Heart left ventricle (tissue), 16 donors: Measurements from ENCODE around the gene LGALS7. TPM values are rescaled to one million over a fixed set of nuclear protein-coding genes. Genes with fewer than 3 reads are reported as not detected.
"Not testable (repeated sequence)": the region's sequence is repeated elsewhere in the genome, so short reads cannot be mapped to it uniquely, and the experiment has no call there.

Source experiments
- ATAC-seq, 4 donors: fragments of 200-7000 bp; cut with Tn5 transposase; one replicate each; pipeline ENCODE4 v1.9.1; 2020 to 2022; ENCODE audit warnings: moderate library complexity in 4 of 4, mild to moderate bottlenecking in 3 of 4, moderate number of reproducible peaks in 1 of 4
- DNase-seq, 5 donors: peaks; one replicate each; pipeline ENCODE4 v3.0.0-alpha.2; 2020
- H3K27ac ChIP-seq, 12 donors: fragments of 200-600 bp; sonication (generic) in 4 of 12; one replicate each; pipeline versions ENCODE4 v1.5.0 to v1.8.0; 2016 to 2022; ENCODE audit warnings: mild to moderate bottlenecking in 2 of 12
- H3K27me3 ChIP-seq, 9 donors: fragments of 200-600 bp; sonication (generic) in 2 of 9; one replicate each; pipeline versions ENCODE4 v1.5.1 to v1.8.0; 2016 to 2022; ENCODE audit warnings: mild to moderate bottlenecking in 3 of 9
- H3K36me3 ChIP-seq, 9 donors: fragments of 200-600 bp; sonication (generic) in 2 of 9; one replicate each; pipeline versions ENCODE4 v1.5.0 to v1.8.0; 2018 to 2022; ENCODE audit warnings: mild to moderate bottlenecking in 2 of 9
- H3K4me1 ChIP-seq, 12 donors: fragments of 200-600 bp; sonication (generic) in 4 of 12; one replicate each; pipeline versions ENCODE4 v1.5.0 to v1.8.0; 2016 to 2022; ENCODE audit warnings: mild to moderate bottlenecking in 3 of 12
- H3K4me3 ChIP-seq, 12 donors: fragments of 200-600 bp; sonication (generic) in 4 of 12; one replicate each; pipeline versions ENCODE4 v1.5.0 to v1.8.0; 2017 to 2022; ENCODE audit warnings: mild to moderate bottlenecking in 9 of 12, moderate library complexity in 4 of 12
- H3K9me3 ChIP-seq, 12 donors: fragments of 200-600 bp; sonication (generic) in 4 of 12; one replicate each; pipeline versions ENCODE4 v1.5.0 to v1.8.0; 2016 to 2022; ENCODE audit warnings: mild to moderate bottlenecking in 1 of 12
- CTCF ChIP-seq, 12 donors: fragments of 200-600 bp; sonication (generic) in 4 of 12; IDR thresholded peaks; one replicate each; pipeline versions ENCODE4 v1.5.0 to v1.8.0; 2018 to 2022; ENCODE audit warnings: antibody characterized with exemption in 12 of 12, mild to moderate bottlenecking in 5 of 12
- POLR2A ChIP-seq, 2 donors: fragments of 450-650 bp; IDR thresholded peaks; one replicate each; pipeline ENCODE4 v1.6.1; 2017; ENCODE audit warnings: antibody characterized with exemption in 2 of 2, mild to moderate bottlenecking in 2 of 2, moderate library complexity in 2 of 2
- WGBS, 4 donors: extraction: QIAGEN DNeasy Blood & Tissue Kit in 2 of 4; methylation state at CpG; one replicate each; pipeline versions ENCODE4 v1.1.5 to v1.1.7; 2013 to 2018; 5-methylcytosine and 5-hydroxymethylcytosine counted together
- intact Hi-C, 10 donors: fragments of 100-400 bp; cut with DNase I; formaldehyde crosslinking; loops; one replicate each; pipeline versions ENCODE4 v1.11.1 to v1.14.2; 2022
- polyA plus RNA-seq, 2 donors: library from polyadenylated mRNA; stranded (reverse); fragments of 200-250 nt; gene quantifications; one replicate each; pipeline ENCODE4 v1.2.3, GENCODE V29; 2013
- total RNA-seq, 9 donors: library from RNA; depleted of rRNA in 2 of 9; stranded (reverse); fragments of >200 nt in 2 of 9; fragmentation: NEBNext Ultra II Directional in 3 of 9; extraction: Animal tissue kit (Norgen Biotek cat#: 25700) in 3 of 9; gene quantifications; one replicate each; pipeline versions ENCODE4 v1.1.0 to v1.2.4, GENCODE V29; 2016 to 2023
- donor health status: ischemic (EF 13 %, LVEDD 7.1; RV severe dilation, severe dysfunction).
- donor health status: healthy with polysubstance abuse.
- donor health status: DM: no; HTN: yes; CAD: no.
- donor health status: DM: no; HTN: no; CAD: no.
- donor health status: ischemic (EF 25% LVEDD 6.9; RV normal size, moderate dysfunction).
- donor health status: ischemic (EF 25% LVEDD 5.7; RV mildly dilated, moderate dysfunction).
- donor health status: healthy.
- donor health status: DM: yes; HTN: yes; CAD: no.
- donor health status: ischemic (EF 35%, LVEDD 5.7; RV mildly dilated, moderate dysfunction).
- donor health status: nonischemic (EF 11% LVEDD 7.7; RV severe dilation, severe dysfunction).
- donor health status: DM: yes; HTN: yes; CAD: no.
- donor health status: PGD.
- donor health status: ischemic (EF 29% LVEDD 5.4; RV normal size, mild dysfunction).
- donor health status: nonischemic (EF 23%, LVEDD 6.1; RV moderate dilation, normal function).

Gene LGALS7
- total and polyA plus RNA-seq, 11 donors: 0.33 TPM; not detected in 10

DNA sequence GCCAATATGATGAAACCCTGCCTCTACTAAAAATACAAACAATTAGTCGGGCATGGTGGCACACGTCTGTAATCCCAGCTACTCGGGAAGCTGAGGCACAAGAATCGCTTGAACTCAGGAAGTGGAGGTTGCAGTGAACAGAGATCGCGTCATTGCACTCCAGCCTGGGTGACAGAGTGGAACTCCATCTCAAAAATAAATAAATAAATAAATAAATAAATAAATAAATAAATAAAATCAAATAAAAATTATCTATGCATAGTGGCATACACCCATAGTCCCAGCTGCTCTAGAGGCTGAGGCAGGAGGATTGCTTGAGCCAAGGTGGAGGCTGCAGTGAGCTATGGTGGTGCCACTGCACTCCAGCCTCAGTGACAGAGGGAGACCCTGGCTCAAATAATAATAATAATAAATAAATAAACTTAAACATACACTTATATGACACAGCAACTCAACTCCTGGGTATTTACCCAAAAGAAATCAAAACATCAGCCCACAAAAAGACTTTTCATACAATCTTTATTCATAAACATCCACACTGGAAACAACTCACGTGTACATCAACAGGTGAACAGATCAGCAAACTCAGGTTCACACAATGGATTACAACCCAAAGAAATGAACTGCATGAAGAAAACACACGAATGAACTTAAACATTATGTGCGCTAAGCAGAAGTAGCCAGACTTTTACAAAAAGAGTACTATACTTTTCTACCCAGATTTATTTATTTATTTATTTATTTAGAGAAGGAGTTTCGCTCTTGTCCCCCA is 6.9 kb downstream of the LGALS7 start:
- DNase-seq (no peak), ATAC-seq (no peak)
- no peak overlapping the region for H3K27ac ChIP-seq
- no peaks in the 10 kb centered on the region for H3K27me3 ChIP-seq
- H3K9me3 ChIP-seq: no peaks in the 10 kb centered on the region
- H3K36me3 ChIP-seq: no peaks in the 10 kb centered on the region
- peaks cover 0 to 12% (median 2%) of the 10 kb centered on the region in 12 donors for H3K4me1 ChIP-seq
- 90 to 93% (median 92%) methylated on average over 10 of the region's 10 CpGs for WGBS, 4 donors
- TF ChIP-seq CTCF (IDR thresholded peaks at IDR 0.05) (no peak), POLR2A (IDR thresholded peaks at IDR 0.05) (no peak)
- no peak overlapping the region for H3K4me3 ChIP-seq
- intact Hi-C loops: loop anchor here in 1 of 10 donors (5.0 kb wide), 1 partner anchor 34 kb away; no protein-coding TSS in a partner anchor

DNA sequence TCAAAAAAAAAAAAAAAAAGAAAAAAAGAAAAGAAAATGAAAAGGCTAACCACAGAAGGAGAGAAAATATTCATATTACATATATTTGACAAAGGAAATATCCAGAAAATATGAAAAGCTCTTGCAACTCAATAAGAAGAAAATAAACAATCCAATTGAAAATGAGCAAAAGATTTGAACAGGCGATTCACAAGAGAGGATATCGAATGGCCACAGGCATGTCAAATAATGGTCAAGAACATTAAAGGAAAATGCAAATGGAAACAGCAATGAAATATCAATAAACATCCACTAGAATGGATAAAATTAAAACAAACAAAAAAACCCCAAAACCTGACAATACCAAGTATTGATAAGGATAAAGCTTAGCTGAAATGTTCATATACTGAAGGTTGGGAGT is 8.1 kb downstream of the LGALS7 start:
- 89 to 98% (median 97%) methylated on average over 2 of the region's 2 CpGs for WGBS, 4 donors
- Histone ChIP-seq H3K9me3 (no peaks in the 10 kb centered on the region), H3K27me3 (no peaks in the 10 kb centered on the region), H3K27ac (no peak overlapping the region), H3K36me3 (no peaks in the 10 kb centered on the region), H3K4me3 (no peak overlapping the region), H3K4me1 (peaks cover 0 to 12% (median 2%) of the 10 kb centered on the region in 12 donors)
- no peak for DNase-seq
- intact Hi-C loops: loop anchor here in 1 of 10 donors (5.0 kb wide), 1 partner anchor 33 kb away; no protein-coding TSS in a partner anchor
- TF ChIP-seq CTCF (IDR thresholded peaks at IDR 0.05) (no peak), POLR2A (IDR thresholded peaks at IDR 0.05) (no peak)
- ATAC-seq: no peak

- no peaks in the 10 kb centered on the region for H3K36me3 ChIP-seq
- DNase-seq: no peak
- no peak overlapping the region for H3K4me3 ChIP-seq
- ATAC-seq: no peak
- H3K4me1 ChIP-seq: no peaks in the 10 kb centered on the region
- intact Hi-C loops: no loop called here
- no peak overlapping the region for H3K27ac ChIP-seq
- no peaks in the 10 kb centered on the region for H3K9me3 ChIP-seq
- TF ChIP-seq POLR2A (IDR thresholded peaks at IDR 0.05): no peak
- TF ChIP-seq CTCF (IDR thresholded peaks at IDR 0.05): no peak
- WGBS, 4 donors: 92 to 98% (median 95%) methylated on average over 3 of the region's 3 CpGs
- H3K27me3 ChIP-seq: no peaks in the 10 kb centered on the region
These were observed 9.5 kb downstream of the LGALS7 start for GRCh38 chr19:38763795-38764220.

DNA sequence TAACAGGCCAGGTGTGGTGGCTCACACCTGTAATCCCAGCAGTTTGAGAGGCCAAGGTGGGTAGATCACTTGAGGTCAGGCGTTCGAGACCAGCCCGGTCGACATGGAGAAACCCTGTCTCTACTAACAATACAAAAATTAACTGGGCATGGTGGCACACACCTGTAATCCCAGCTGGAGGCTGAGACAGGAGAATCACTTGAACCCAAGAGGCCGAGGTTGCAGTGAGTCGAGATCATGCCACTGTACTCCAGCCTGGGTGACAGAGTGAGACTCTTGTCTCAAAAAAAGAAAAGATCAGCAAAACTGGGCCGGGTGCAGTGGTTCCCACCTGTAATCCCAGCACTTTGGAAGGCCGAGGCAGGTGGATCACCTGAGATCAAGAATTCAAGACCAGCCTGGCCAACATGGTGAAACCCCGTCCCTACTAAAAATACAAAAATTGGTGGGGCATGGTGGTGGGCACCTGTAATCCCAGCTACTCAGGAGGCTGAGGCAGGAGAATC is 11.4 kb downstream of the LGALS7 start:
- WGBS, 4 donors: 94 to 96% (median 94%) methylated on average over 9 of the region's 9 CpGs
- DNase-seq, H3K27me3 ChIP-seq, H3K36me3 ChIP-seq, ATAC-seq, intact Hi-C loops, H3K27ac ChIP-seq, H3K9me3 ChIP-seq, H3K4me3 ChIP-seq, H3K4me1 ChIP-seq: not testable (repeated sequence)

- H3K4me1 ChIP-seq, DNase-seq, H3K27me3 ChIP-seq, H3K9me3 ChIP-seq, ATAC-seq, H3K4me3 ChIP-seq, H3K36me3 ChIP-seq, intact Hi-C loops, H3K27ac ChIP-seq: not testable (repeated sequence)
- WGBS, 4 donors: 88 to 93% (median 90%) methylated on average over 6 of the region's 6 CpGs
These were observed 12.4 kb downstream of the LGALS7 start for GRCh38 chr19:38760805-38761517.
